Measurements from ENCODE around the gene PTPN23.

PTPN23 gene

GRCh38 chr3:47420511-47421484 lies 40.0 kb downstream of the PTPN23 start:
- peak; percentile 88 for DNase-seq

- no peak for DNase-seq
Measured at GRCh38 chr3:47421741-47422649, 41.2 kb downstream of the PTPN23 start.

- no peak for DNase-seq
Measured at GRCh38 chr3:47422743-47423142, 41.9 kb downstream of the PTPN23 start.

GRCh38 chr3:47423548-47424145 lies 42.8 kb downstream of the PTPN23 start:
- DNase-seq, result no peak

- no peak for DNase-seq
Measured at GRCh38 chr3:47424434-47425382, 43.9 kb downstream of the PTPN23 start.

- no peak for DNase-seq
Measured at GRCh38 chr3:47425383-47425778, 44.6 kb downstream of the PTPN23 start.

- DNase-seq, result no peak
Measured at GRCh38 chr3:47425959-47426358, 45.1 kb downstream of the PTPN23 start.

GRCh38 chr3:47427866-47428265 lies 47.0 kb downstream of the PTPN23 start:
- DNase-seq, result no peak

- no peak for DNase-seq
Measured at GRCh38 chr3:47428662-47429061, 47.8 kb downstream of the PTPN23 start.

- DNase-seq, result no peak
Measured at GRCh38 chr3:47429476-47430270, 48.9 kb downstream of the PTPN23 start.

- no peak for DNase-seq
Measured at GRCh38 chr3:47430606-47431005, 49.8 kb downstream of the PTPN23 start.

GRCh38 chr3:47431225-47431624 lies 50.4 kb downstream of the PTPN23 start:
- no peak for DNase-seq

GRCh38 chr3:47432673-47433072 lies 51.9 kb downstream of the PTPN23 start:
- no peak for DNase-seq

GRCh38 chr3:47433796-47434195 lies 53.0 kb downstream of the PTPN23 start:
- no peak for DNase-seq

- no peak for DNase-seq
Measured at GRCh38 chr3:47434849-47435248, 54.0 kb downstream of the PTPN23 start.

- DNase-seq, result no peak
Measured at GRCh38 chr3:47436180-47436579, 55.4 kb downstream of the PTPN23 start.

GRCh38 chr3:47440131-47440530 lies 59.3 kb downstream of the PTPN23 start:
- no peak for DNase-seq

GRCh38 chr3:47441796-47442551 lies 61.2 kb downstream of the PTPN23 start:
- no peak for DNase-seq

GRCh38 chr3:47443611-47443995 lies 62.8 kb downstream of the PTPN23 start:
- no peak for DNase-seq

- no peak for DNase-seq
Measured at GRCh38 chr3:47444103-47444502, 63.3 kb downstream of the PTPN23 start.
